GM12801 (cell line): Measurements from ENCODE around the gene PRG2.

Source experiments
- CTCF ChIP-seq: IDR thresholded peaks from one replicate; pipeline ENCODE4 v1.5.1; 2011; ENCODE audit warnings: control low read depth; ENCODE audit not compliant: insufficient read length; ENCODE audit errors: extremely low read depth

The PRG2 gene

GRCh38 chr11:57390535-57390934 is at the start of gene PRG2:
TSS of gene PRG2 (minus strand) at chr11:57390650. CDS start at chr11:57389944, 706 bp downstream.
- TF ChIP-seq CTCF = no peak

- no peak for TF ChIP-seq CTCF
Observed at GRCh38 chr11:57439786-57440185, 49.3 kb upstream of the PRG2 start.

- TF ChIP-seq CTCF = no peak
Observed at GRCh38 chr11:57438345-57439285, 48.2 kb upstream of the PRG2 start.

GRCh38 chr11:57436031-57436430 is 45.6 kb upstream of the PRG2 start:
- no peak for TF ChIP-seq CTCF

- no peak for TF ChIP-seq CTCF
Observed at GRCh38 chr11:57434640-57435546, 44.4 kb upstream of the PRG2 start.

GRCh38 chr11:57432714-57433163 is 42.3 kb upstream of the PRG2 start:
- no peak for TF ChIP-seq CTCF

GRCh38 chr11:57432149-57432561 is 41.7 kb upstream of the PRG2 start:
- no peak for TF ChIP-seq CTCF
